Measurements from ENCODE around the gene CRK. TPM values are rescaled to one million over a fixed set of nuclear protein-coding genes. Genes with fewer than 3 reads are reported as not detected.

The CRK gene
- total RNA-seq, 2 donors from 2014 or later, result 50.5 to 52.3 TPM

DNA sequence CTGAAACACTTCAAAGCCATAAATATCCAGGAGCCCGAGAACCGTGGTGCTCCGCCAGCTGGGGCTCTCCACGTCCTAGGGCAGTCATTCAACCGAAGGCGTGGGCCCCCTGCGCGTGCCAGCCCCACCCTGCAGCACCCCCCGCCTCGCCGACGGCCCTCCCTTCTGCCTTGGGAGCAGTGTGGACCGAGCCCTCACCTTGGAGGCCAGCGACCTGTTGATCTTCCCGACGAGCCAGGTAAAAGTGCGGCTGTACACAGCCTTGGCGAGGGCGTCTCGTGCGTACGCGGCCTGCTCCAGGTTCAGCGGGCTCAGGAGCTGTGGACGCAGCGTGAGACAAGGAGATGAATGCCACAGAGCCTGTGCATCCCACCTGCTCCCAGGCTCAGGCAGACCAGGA, 22.4 kb upstream of the CRK start:
- Histone ChIP-seq H3K4me1 (ENCODE audit: control insufficient read depth, insufficient read depth, low read length) (no peaks in the 10 kb centered on the region), H3K9ac (ENCODE audit: extremely low read depth, low read length, poor library complexity, severe bottlenecking) (no peak overlapping the region), H3K4me3 (ENCODE audit: low read length) (no peak overlapping the region), H3K27me3 (ENCODE audit: control insufficient read depth, insufficient read depth, low read length, poor library complexity, severe bottlenecking) (no peaks in the 10 kb centered on the region), H3K27ac (ENCODE audit: low read depth, low read length) (no peak overlapping the region), H3K9me3 (ENCODE audit: control insufficient read depth, low read length) (no peaks in the 10 kb centered on the region), H3K36me3 (ENCODE audit: control insufficient read depth, insufficient read depth, low read length) (peaks cover 45% of the 10 kb centered on the region)
- peaks cover 49% of the 10 kb centered on the region for H3K36me3 Mint-ChIP-seq (ENCODE audit: low read depth)
- H3K4me1 Mint-ChIP-seq, result no peaks in the 10 kb centered on the region
- H3K9me3 Mint-ChIP-seq, result no peaks in the 10 kb centered on the region
- TF ChIP-seq, protein P1, sequence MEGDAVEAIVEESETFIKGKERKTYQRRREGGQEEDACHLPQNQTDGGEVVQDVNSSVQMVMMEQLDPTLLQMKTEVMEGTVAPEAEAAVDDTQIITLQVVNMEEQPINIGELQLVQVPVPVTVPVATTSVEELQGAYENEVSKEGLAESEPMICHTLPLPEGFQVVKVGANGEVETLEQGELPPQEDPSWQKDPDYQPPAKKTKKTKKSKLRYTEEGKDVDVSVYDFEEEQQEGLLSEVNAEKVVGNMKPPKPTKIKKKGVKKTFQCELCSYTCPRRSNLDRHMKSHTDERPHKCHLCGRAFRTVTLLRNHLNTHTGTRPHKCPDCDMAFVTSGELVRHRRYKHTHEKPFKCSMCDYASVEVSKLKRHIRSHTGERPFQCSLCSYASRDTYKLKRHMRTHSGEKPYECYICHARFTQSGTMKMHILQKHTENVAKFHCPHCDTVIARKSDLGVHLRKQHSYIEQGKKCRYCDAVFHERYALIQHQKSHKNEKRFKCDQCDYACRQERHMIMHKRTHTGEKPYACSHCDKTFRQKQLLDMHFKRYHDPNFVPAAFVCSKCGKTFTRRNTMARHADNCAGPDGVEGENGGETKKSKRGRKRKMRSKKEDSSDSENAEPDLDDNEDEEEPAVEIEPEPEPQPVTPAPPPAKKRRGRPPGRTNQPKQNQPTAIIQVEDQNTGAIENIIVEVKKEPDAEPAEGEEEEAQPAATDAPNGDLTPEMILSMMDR (conservative IDR thresholded peaks at IDR 0.05), result no peak
- no peak overlapping the region for H3K4me3 Mint-ChIP-seq
- no peaks in the 10 kb centered on the region for H3K27me3 Mint-ChIP-seq (ENCODE audit: insufficient read depth)
- no peak for DNase-seq
- WGBS, 2 experiments (ENCODE audit: insufficient coverage in 1 of 2, insufficient read length in 1 of 2), result 95 to 97% methylated on average over 18 to 26 of the region's 26 CpGs
- H3K27ac Mint-ChIP-seq, result no peak overlapping the region

DNA sequence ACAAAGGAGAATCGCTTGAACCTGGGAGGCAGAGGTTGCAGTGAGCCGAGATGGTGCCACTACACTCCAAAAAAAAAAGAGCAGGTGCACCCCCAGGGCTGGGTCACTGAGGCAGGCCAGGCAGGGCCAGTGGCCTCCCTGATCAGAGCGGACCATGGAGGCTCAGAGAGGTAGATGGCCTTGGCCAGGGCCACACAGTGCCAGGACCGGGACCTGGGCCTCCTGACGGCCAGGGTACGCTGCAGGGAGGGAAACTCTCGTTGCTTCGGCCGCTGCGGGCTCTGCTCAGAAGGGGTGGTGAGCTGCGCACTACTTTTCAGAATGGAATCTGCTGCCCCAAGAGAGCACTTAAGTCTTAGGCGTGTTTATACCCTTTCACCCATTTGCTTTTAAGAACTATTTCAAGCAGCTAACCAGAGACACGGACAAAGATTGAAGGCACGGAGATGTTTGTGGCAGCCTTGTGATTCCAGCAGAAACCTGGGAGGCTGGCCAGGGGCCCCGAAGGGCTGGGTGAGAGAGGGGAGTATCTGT, 19.4 kb upstream of the CRK start:
- H3K27me3 ChIP-seq (ENCODE audit: control insufficient read depth, insufficient read depth, low read length, poor library complexity, severe bottlenecking), result no peaks in the 10 kb centered on the region
- no peak overlapping the region for H3K27ac ChIP-seq (ENCODE audit: low read depth, low read length)
- Mint-ChIP-seq H3K4me3 (no peak overlapping the region), H3K36me3 (ENCODE audit: low read depth) (peaks cover 34% of the 10 kb centered on the region), H3K27me3 (ENCODE audit: insufficient read depth) (no peaks in the 10 kb centered on the region), H3K27ac (no peak overlapping the region), H3K9me3 (no peaks in the 10 kb centered on the region), H3K4me1 (no peaks in the 10 kb centered on the region)
- no peaks in the 10 kb centered on the region for H3K4me1 ChIP-seq (ENCODE audit: control insufficient read depth, insufficient read depth, low read length)
- no peak for DNase-seq
- 91 to 97% methylated on average over 6 to 15 of the region's 15 CpGs for WGBS, 2 experiments (ENCODE audit: insufficient coverage in 1 of 2, insufficient read length in 1 of 2)
- no peaks in the 10 kb centered on the region for H3K9me3 ChIP-seq (ENCODE audit: control insufficient read depth, low read length)
- TF ChIP-seq, protein P1 (conservative IDR thresholded peaks at IDR 0.05), result no peak
- H3K4me3 ChIP-seq (ENCODE audit: low read length), result no peak overlapping the region
- H3K9ac ChIP-seq (ENCODE audit: extremely low read depth, low read length, poor library complexity, severe bottlenecking), result no peak overlapping the region
- H3K36me3 ChIP-seq (ENCODE audit: control insufficient read depth, insufficient read depth, low read length), result peaks cover 34% of the 10 kb centered on the region

DNA sequence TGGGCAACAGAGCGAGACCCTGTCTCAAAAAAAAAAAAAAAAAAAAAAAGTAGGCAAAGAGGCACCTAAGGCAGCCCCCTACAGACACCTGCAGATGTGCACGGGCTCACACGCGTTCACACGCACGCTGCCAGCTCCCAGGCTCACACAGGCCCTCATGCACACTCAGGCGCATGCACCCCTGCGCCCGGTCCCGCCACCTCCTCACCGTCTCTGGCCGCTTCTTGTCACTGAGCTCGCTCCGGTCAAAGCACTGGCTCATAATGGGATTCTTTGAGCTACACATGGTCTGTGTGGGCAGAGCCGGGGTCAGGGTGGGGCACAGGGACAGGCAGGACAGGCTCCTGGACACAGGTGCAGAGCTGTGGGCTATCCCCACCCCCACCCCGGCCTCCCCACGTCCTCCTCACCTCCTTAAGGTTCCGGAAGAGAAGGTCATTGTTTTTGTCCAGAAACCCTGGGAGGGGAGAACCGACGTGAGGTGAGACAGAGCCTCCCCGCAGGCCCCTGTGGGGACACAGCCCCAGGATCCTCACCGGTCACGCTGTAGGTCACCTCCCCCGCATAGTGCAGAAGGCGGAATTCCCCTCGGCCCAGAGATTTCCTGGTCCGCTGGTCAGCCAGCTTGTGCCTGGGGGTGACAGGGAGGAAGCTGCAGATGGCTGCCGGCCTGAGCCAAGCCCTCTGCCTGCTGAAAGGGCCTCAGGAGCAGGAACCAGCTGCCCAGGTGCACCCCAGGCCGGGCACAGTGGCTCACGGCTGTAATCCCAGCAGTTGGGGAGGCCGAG, 18.6 kb upstream of the CRK start:
- peaks cover 34% of the 10 kb centered on the region for H3K36me3 Mint-ChIP-seq (ENCODE audit: low read depth)
- no peak overlapping the region for H3K27ac Mint-ChIP-seq
- Histone ChIP-seq H3K4me1 (ENCODE audit: control insufficient read depth, insufficient read depth, low read length) (no peaks in the 10 kb centered on the region), H3K27me3 (ENCODE audit: control insufficient read depth, insufficient read depth, low read length, poor library complexity, severe bottlenecking) (no peaks in the 10 kb centered on the region), H3K4me3 (ENCODE audit: low read length) (no peak overlapping the region), H3K9ac (ENCODE audit: extremely low read depth, low read length, poor library complexity, severe bottlenecking) (no peak overlapping the region), H3K27ac (ENCODE audit: low read depth, low read length) (no peak overlapping the region), H3K9me3 (ENCODE audit: control insufficient read depth, low read length) (no peaks in the 10 kb centered on the region), H3K36me3 (ENCODE audit: control insufficient read depth, insufficient read depth, low read length) (peaks cover 37% of the 10 kb centered on the region)
- no peaks in the 10 kb centered on the region for H3K4me1 Mint-ChIP-seq
- no peak for DNase-seq
- H3K4me3 Mint-ChIP-seq, result no peak overlapping the region
- no peaks in the 10 kb centered on the region for H3K9me3 Mint-ChIP-seq
- TF ChIP-seq, protein P1 (conservative IDR thresholded peaks at IDR 0.05), result no peak
- H3K27me3 Mint-ChIP-seq (ENCODE audit: insufficient read depth), result no peaks in the 10 kb centered on the region
- 93 to 94% methylated on average over 18 to 31 of the region's 31 CpGs for WGBS, 2 experiments (ENCODE audit: insufficient coverage in 1 of 2, insufficient read length in 1 of 2)
